ENCODE results near the gene SCFD2.

- TF ChIP-seq, protein P1, sequence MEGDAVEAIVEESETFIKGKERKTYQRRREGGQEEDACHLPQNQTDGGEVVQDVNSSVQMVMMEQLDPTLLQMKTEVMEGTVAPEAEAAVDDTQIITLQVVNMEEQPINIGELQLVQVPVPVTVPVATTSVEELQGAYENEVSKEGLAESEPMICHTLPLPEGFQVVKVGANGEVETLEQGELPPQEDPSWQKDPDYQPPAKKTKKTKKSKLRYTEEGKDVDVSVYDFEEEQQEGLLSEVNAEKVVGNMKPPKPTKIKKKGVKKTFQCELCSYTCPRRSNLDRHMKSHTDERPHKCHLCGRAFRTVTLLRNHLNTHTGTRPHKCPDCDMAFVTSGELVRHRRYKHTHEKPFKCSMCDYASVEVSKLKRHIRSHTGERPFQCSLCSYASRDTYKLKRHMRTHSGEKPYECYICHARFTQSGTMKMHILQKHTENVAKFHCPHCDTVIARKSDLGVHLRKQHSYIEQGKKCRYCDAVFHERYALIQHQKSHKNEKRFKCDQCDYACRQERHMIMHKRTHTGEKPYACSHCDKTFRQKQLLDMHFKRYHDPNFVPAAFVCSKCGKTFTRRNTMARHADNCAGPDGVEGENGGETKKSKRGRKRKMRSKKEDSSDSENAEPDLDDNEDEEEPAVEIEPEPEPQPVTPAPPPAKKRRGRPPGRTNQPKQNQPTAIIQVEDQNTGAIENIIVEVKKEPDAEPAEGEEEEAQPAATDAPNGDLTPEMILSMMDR (IDR thresholded peaks at IDR 0.05), result no peak
- peak in 1 of 4 donors; percentile 36 for TF ChIP-seq POLR2A (IDR thresholded peaks at IDR 0.05)
Observed at GRCh38 chr4:53365486-53366300, at the start of gene SCFD2.
